Loucy (cell line): ENCODE results near the gene BANP.

ENCODE experiments used
- CTCF ChIP-seq: fragments of 200-600 bp; sonication (generic); conservative IDR thresholded peaks from 2 replicates; pipeline ENCODE4 v1.5.1; 2014; ENCODE audit warnings: mild to moderate bottlenecking, antibody characterized with exemption, low read length
- EZH2phosphoT487 ChIP-seq: fragments of 200-600 bp; IDR thresholded peaks from 2 replicates; pipeline ENCODE4 v1.6.1; 2018; ENCODE audit warnings: antibody characterized with exemption, mild to moderate bottlenecking, moderate library complexity, borderline replicate concordance

- TF ChIP-seq CTCF (no peak), EZH2phosphoT487 (no peak)
Observed at GRCh38 chr16:88103011-88103410, 151.8 kb downstream of the BANP start.
